Mesendoderm (in vitro differentiated cells): Measurements from ENCODE around the gene THAP7. TPM values are rescaled to one million over a fixed set of nuclear protein-coding genes. Genes with fewer than 3 reads are reported as not detected.
A peak's percentile ranks its signal among the peaks of the same experiment; 100 is the strongest.
"Not testable (repeated sequence)": the region's sequence is repeated elsewhere in the genome, so short reads cannot be mapped to it uniquely, and the experiment has no call there.

Experiments used
- DNase-seq: peaks from one replicate; pipeline ENCODE4 v3.0.0; 2013
- H2AK5ac ChIP-seq: 2 replicates; pipeline ENCODE4 v1.6.1; 2013; ENCODE audit warnings: low read length, inconsistent platforms
- H2BK120ac ChIP-seq: 2 replicates; pipeline ENCODE4 v1.6.1; 2013; ENCODE audit warnings: low read depth, mild to moderate bottlenecking, low read length, moderate library complexity, mixed read lengths
- H2BK15ac ChIP-seq: replicated peaks from 2 replicates; pipeline ENCODE4 v1.6.1; 2013; ENCODE audit warnings: low read depth, mild to moderate bottlenecking, moderate library complexity
- H2BK5ac ChIP-seq: 2 replicates; pipeline ENCODE4 v1.6.1; 2013; ENCODE audit warnings: low read length, inconsistent platforms
- H3K18ac ChIP-seq: 2 replicates; pipeline ENCODE4 v1.6.1; 2013; ENCODE audit warnings: mild to moderate bottlenecking, low read length, mixed read lengths
- H3K23ac ChIP-seq: one replicate; pipeline ENCODE4 v1.6.1; 2013; ENCODE audit warnings: low read length
- H3K27ac ChIP-seq: 2 replicates; pipeline ENCODE4 v1.5.1; 2013; ENCODE audit warnings: low read depth, mild to moderate bottlenecking, inconsistent platforms, low read length, moderate library complexity
- H3K27me3 ChIP-seq: 2 replicates; pipeline ENCODE4 v1.6.1; 2013; ENCODE audit warnings: low read length, control low read depth, mild to moderate bottlenecking, inconsistent platforms; ENCODE audit not compliant: insufficient read depth, poor library complexity
- H3K36me3 ChIP-seq: 2 replicates; pipeline ENCODE4 v1.6.1; 2013; ENCODE audit warnings: low read length, inconsistent platforms; ENCODE audit not compliant: control insufficient read depth, insufficient read depth
- H3K4ac ChIP-seq: one replicate; pipeline ENCODE4 v1.6.1; 2013; ENCODE audit warnings: low read depth, mild to moderate bottlenecking, low read length, moderate library complexity
- H3K4me1 ChIP-seq: 2 replicates; pipeline ENCODE4 v1.6.1; 2013; ENCODE audit warnings: low read depth, low read length, inconsistent platforms; ENCODE audit not compliant: control insufficient read depth
- H3K4me2 ChIP-seq: 2 replicates; pipeline ENCODE4 v1.6.1; 2013; ENCODE audit warnings: low read length
- H3K4me3 ChIP-seq: 2 replicates; pipeline ENCODE4 v1.5.1; 2013; ENCODE audit warnings: mild to moderate bottlenecking, low read length
- H3K56ac ChIP-seq: one replicate; pipeline ENCODE4 v1.6.1; 2013; ENCODE audit warnings: low read length
- H3K79me1 ChIP-seq: 2 replicates; pipeline ENCODE4 v1.6.1; 2013; ENCODE audit warnings: low read length, inconsistent platforms
- H3K79me2 ChIP-seq: 2 replicates; pipeline ENCODE4 v1.6.1; 2013; ENCODE audit warnings: mild to moderate bottlenecking, low read length; ENCODE audit not compliant: control insufficient read depth, insufficient read depth
- H3K9ac ChIP-seq: 2 replicates; pipeline ENCODE4 v1.6.1; 2013; ENCODE audit warnings: low read length, inconsistent platforms
- H4K5ac ChIP-seq: one replicate; pipeline ENCODE4 v1.6.1; 2013; ENCODE audit warnings: low read length
- H4K8ac ChIP-seq: one replicate; pipeline ENCODE4 v1.6.1; 2013; ENCODE audit warnings: low read depth, mild to moderate bottlenecking, control low read depth, low read length, moderate library complexity
- WGBS: extraction: QIAGEN DNeasy Blood & Tissue Kit; methylation state at CpG from one replicate; pipeline ENCODE4 v1.1.7; 2013; ENCODE audit warnings: low lambda C conversion rate, missing lambda C conversion rate; ENCODE audit not compliant: insufficient coverage; ENCODE audit errors: extremely low coverage; 5-methylcytosine and 5-hydroxymethylcytosine counted together
- polyA plus RNA-seq, 2 experiments: library from polyadenylated mRNA; stranded (reverse); fragments of 200-250 nt; gene quantifications; one replicate each; pipeline ENCODE4 v1.2.3, GENCODE V29; 2013

Gene THAP7, protein sequence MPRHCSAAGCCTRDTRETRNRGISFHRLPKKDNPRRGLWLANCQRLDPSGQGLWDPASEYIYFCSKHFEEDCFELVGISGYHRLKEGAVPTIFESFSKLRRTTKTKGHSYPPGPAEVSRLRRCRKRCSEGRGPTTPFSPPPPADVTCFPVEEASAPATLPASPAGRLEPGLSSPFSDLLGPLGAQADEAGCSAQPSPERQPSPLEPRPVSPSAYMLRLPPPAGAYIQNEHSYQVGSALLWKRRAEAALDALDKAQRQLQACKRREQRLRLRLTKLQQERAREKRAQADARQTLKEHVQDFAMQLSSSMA
- 21.8 TPM for polyA plus RNA-seq (2013, experiment 1 of 2)
- polyA plus RNA-seq (2013, experiment 2 of 2) = 21.7 TPM

DNA sequence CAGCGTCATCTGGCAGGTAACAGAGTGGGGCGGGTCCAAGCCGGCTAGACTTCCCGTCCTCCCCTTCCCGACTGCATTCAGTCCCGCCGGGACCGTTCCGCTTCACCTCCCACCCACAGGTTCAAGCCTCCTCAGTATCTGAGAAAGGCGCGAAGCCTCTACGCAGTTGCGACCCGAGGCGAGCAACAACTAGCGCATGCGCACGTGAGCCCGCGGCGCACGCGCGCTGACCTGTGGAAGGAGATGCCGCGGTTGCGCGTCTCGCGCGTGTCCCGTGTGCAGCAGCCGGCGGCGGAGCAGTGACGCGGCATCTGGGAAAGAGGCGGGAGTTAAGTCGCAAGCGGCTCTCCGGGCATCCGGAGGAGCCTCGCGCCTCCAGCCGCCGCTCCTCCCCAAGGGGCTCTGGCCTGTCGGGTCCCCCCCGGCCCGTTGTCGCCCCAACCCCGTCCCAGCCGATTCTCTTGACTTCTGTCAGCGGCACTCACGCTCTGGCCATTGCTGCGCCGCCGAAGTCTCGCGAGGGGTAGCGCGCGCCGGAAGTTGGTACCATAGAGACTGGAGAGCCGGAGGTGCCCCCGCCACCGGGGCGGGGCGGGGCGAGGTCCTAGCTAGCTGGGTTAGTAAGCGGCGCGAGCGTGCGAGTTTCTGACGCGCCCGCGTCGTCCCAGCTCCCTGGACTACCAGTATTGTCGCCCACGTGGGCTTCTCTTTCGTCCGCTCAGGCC, at the start of gene THAP7:
Gene THAP7 (minus strand): TSS at position 518 of the 725 bp plus-strand sequence. CDS start 207 bp downstream, at position 311.
- Histone ChIP-seq H3K27me3 (no peaks in the 10 kb centered on the region), H3K4me1 (no peaks in the 10 kb centered on the region), H3K79me1 (peaks cover 5% of the 10 kb centered on the region)

DNA sequence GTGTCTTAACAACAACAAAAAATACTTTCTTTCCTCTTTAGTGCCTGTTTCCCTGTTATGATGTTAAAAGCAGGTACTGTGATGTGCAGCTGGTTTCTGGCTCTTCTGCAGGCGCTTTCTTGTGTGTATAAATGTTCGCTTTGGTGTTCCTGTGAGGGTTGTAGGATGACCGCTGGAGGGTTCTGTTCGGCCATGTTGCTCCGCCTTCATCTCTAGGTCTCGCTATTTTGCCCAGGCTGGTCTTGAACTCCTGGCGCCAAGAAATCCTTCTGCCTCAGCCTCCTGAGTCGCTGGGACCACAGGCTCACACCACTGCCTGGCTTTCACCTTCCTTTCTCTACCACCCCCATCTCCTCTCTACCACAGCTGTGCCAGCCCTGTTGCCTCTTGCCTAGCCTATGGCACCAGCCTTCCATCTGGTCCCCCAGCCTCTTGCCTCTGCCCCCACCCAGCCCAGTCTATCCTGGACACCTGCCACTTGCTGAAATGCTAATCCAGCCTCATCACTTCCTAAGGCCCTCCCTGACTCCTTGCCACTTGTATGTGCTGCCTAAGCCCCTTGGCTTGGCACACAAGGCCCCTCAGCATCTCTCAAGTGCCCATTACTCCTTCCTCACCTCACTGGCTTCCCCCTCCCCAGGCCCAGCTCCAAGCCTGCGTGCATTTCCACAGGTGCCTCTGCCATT, 49.4 kb upstream of the THAP7 start:
- Histone ChIP-seq H4K5ac (no peak overlapping the region), H3K4me2 (no peak overlapping the region), H3K79me1 (no peaks in the 10 kb centered on the region), H2BK120ac (no peak overlapping the region), H3K4me1 (peaks cover 6% of the 10 kb centered on the region), H3K4ac (no peak overlapping the region), H3K27me3 (no peaks in the 10 kb centered on the region), H2AK5ac (no peak overlapping the region), H4K8ac (no peak overlapping the region), H2BK5ac (no peak overlapping the region), H3K56ac (no peak overlapping the region), H3K79me2 (no peaks in the 10 kb centered on the region), H3K27ac (no peak overlapping the region), H3K9ac (no peak overlapping the region), H2BK15ac (no peak overlapping the region), H3K36me3 (no peaks in the 10 kb centered on the region), H3K4me3 (no peak overlapping the region), H3K23ac (no peak overlapping the region), H3K18ac (no peak overlapping the region)
- no CpG with 5 or more reads among the region's 9 CpGs for WGBS
- no peak for DNase-seq

More for the DNA sequence above, at the start of gene THAP7:
- Histone ChIP-seq H3K4me2 (peak within 1 kb of the TSS; percentile 94), H3K27ac (peak within 1 kb of the TSS; percentile 97), H4K8ac (no peak within 1 kb of the TSS), H4K5ac (no peak within 1 kb of the TSS), H2BK120ac (no peak within 1 kb of the TSS), H2BK5ac (peak within 1 kb of the TSS; percentile 63), H3K36me3 (no peaks in the 10 kb centered on the region), H3K4ac (peak within 1 kb of the TSS; percentile 98), H2AK5ac (peak within 1 kb of the TSS; percentile 76), H3K18ac (peak within 1 kb of the TSS; percentile 76), H3K56ac (peak within 1 kb of the TSS; percentile 96), H3K4me3 (peak within 1 kb of the TSS; percentile 79), H3K23ac (peak within 1 kb of the TSS; percentile 76), H2BK15ac (no peak within 1 kb of the TSS), H3K79me2 (peaks cover 2% of the 10 kb centered on the region), H3K9ac (peak within 1 kb of the TSS; percentile 91)
- no CpG with 5 or more reads among the region's 83 CpGs for WGBS
- peak; percentile 97 for DNase-seq

DNA sequence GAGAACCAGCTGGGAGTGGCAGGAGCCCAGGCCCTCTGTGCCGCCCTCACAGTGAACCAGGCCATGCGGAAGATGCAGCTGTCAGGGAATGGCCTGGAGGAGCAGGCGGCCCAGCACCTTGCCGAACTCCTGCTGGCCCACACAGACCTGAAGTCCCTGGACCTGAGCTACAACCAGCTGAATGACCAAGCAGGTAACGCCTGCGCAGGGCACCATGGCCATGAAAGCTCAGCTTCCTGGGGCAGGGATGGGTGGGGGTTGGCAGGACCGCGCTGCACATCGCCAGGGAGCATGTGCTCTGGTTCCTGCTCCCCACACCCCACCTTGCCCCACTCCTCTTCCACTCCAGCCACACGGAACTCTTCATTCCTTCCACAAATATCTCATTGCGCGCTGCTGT, 47.0 kb upstream of the THAP7 start:
- not testable (repeated sequence) for H3K56ac ChIP-seq, H3K18ac ChIP-seq, H3K4ac ChIP-seq, H2BK120ac ChIP-seq, H3K23ac ChIP-seq, H2BK15ac ChIP-seq, H3K27ac ChIP-seq, DNase-seq, H4K5ac ChIP-seq, H4K8ac ChIP-seq, H2AK5ac ChIP-seq, H2BK5ac ChIP-seq, H3K36me3 ChIP-seq, H3K79me1 ChIP-seq, H3K27me3 ChIP-seq, H3K79me2 ChIP-seq, H3K4me3 ChIP-seq, H3K9ac ChIP-seq, H3K4me2 ChIP-seq, H3K4me1 ChIP-seq
- no CpG with 5 or more reads among the region's 12 CpGs for WGBS

DNA sequence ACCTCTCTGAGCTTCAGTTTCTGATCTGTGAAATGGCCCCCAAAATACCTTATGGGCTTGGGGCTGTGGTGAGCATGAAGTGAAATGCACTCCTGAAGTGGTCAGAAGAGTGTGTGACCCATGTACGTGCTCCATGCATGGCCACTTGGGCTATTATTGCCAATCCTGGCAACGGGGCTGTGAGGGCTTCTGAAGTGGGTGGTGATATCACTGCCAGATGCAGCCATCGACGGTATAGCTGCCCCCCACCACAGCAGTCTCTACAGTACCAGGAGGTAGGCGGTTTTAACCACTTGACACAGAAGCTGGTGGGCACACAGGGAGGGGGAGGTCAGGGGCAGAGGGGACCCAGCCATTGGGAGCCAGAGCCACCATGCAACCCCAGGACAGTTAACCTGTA, 46.5 kb upstream of the THAP7 start:
- H3K79me1 ChIP-seq, H3K4me1 ChIP-seq, H2BK120ac ChIP-seq, H2BK5ac ChIP-seq, H2AK5ac ChIP-seq, H2BK15ac ChIP-seq, H3K18ac ChIP-seq, H3K27ac ChIP-seq, H4K5ac ChIP-seq, H3K36me3 ChIP-seq, H3K56ac ChIP-seq, H3K9ac ChIP-seq, H3K27me3 ChIP-seq, H3K4ac ChIP-seq, H4K8ac ChIP-seq, DNase-seq, H3K23ac ChIP-seq, H3K79me2 ChIP-seq, H3K4me2 ChIP-seq, H3K4me3 ChIP-seq: not testable (repeated sequence)
- no CpG with 5 or more reads among the region's 5 CpGs for WGBS

DNA sequence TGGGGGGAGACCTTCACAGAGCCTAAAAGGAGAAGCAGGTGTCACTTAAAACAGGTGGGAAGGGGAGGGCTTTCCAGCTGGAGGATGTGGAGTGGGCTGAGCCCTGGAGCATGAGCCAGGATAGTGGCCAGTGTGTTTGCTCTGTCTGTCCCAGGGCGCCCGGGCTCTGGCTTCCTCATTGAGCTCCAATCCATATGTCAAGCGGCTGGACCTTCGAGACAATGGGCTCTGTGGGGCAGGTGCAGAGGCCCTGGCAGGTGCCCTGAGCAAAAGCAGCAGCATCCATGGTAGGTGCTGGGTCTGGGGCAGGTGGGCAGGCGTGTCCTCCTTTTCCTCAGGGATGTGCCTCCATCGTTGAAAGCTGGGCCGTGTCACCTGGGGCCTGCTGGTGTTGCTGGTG, 45.8 kb upstream of the THAP7 start:
- Histone ChIP-seq H3K4ac (no peak overlapping the region), H3K27me3 (no peaks in the 10 kb centered on the region), H3K56ac (no peak overlapping the region), H3K23ac (no peak overlapping the region), H4K5ac (no peak overlapping the region), H3K4me3 (no peak overlapping the region), H3K27ac (no peak overlapping the region), H2BK15ac (no peak overlapping the region), H2BK120ac (no peak overlapping the region), H3K79me1 (no peaks in the 10 kb centered on the region), H3K9ac (no peak overlapping the region), H3K4me1 (peaks cover 6% of the 10 kb centered on the region), H2BK5ac (no peak overlapping the region), H3K79me2 (no peaks in the 10 kb centered on the region), H4K8ac (no peak overlapping the region), H2AK5ac (no peak overlapping the region), H3K36me3 (no peaks in the 10 kb centered on the region), H3K4me2 (no peak overlapping the region), H3K18ac (no peak overlapping the region)
- WGBS = no CpG with 5 or more reads among the region's 7 CpGs
- no peak for DNase-seq
